ENCODE data around the gene KIR3DL1.
A peak's percentile ranks its signal among the peaks of the same experiment; 100 is the strongest.
"Not testable (repeated sequence)": the region's sequence is repeated elsewhere in the genome, so short reads cannot be mapped to it uniquely, and the experiment has no call there.

Gene KIR3DL1

GRCh38 chr19:54816251-54816650, at the start of gene KIR3DL1:
KIR3DL1 (plus strand) TSS chr19:54816468.
- H3K4me3 ChIP-seq (ENCODE audit: low read length), result not testable (repeated sequence)

- H3K4me3 ChIP-seq (ENCODE audit: low read length), result not testable (repeated sequence)
Measured at GRCh38 chr19:54769646-54770045, 46.6 kb upstream of the KIR3DL1 start, which contains the start of gene KIR2DL1. KIR2DL1 (plus strand) TSS chr19:54769793; CDS start chr19:54769851, 58 bp downstream.

GRCh38 chr19:54770511-54770910, 45.8 kb upstream of the KIR3DL1 start:
- H3K4me3 ChIP-seq (ENCODE audit: low read length), result not testable (repeated sequence)

- H3K4me3 ChIP-seq (ENCODE audit: low read length), result not testable (repeated sequence)
Measured at GRCh38 chr19:54771018-54771960, 45.0 kb upstream of the KIR3DL1 start.

- H3K4me3 ChIP-seq (ENCODE audit: low read length), result not testable (repeated sequence)
Measured at GRCh38 chr19:54772666-54773065, 43.6 kb upstream of the KIR3DL1 start.

GRCh38 chr19:54775095-54775815, 41.0 kb upstream of the KIR3DL1 start:
- not testable (repeated sequence) for H3K4me3 ChIP-seq (ENCODE audit: low read length)

GRCh38 chr19:54775830-54776229, 40.4 kb upstream of the KIR3DL1 start:
- H3K4me3 ChIP-seq (ENCODE audit: low read length), result not testable (repeated sequence)

GRCh38 chr19:54777851-54778250, 38.4 kb upstream of the KIR3DL1 start:
- not testable (repeated sequence) for H3K4me3 ChIP-seq (ENCODE audit: low read length)

GRCh38 chr19:54778896-54779295, 37.4 kb upstream of the KIR3DL1 start:
- not testable (repeated sequence) for H3K4me3 ChIP-seq (ENCODE audit: low read length)

GRCh38 chr19:54782916-54783315, 33.4 kb upstream of the KIR3DL1 start:
- H3K4me3 ChIP-seq (ENCODE audit: low read length), result not testable (repeated sequence)

- not testable (repeated sequence) for H3K4me3 ChIP-seq (ENCODE audit: low read length)
Measured at GRCh38 chr19:54786091-54786723, 30.1 kb upstream of the KIR3DL1 start.

GRCh38 chr19:54788154-54788553, 28.1 kb upstream of the KIR3DL1 start:
- not testable (repeated sequence) for H3K4me3 ChIP-seq (ENCODE audit: low read length)

GRCh38 chr19:54790711-54791110, 25.6 kb upstream of the KIR3DL1 start:
- H3K4me3 ChIP-seq (ENCODE audit: low read length), result no peak overlapping the region

GRCh38 chr19:54791476-54791875, 24.8 kb upstream of the KIR3DL1 start:
- TF ChIP-seq ZNF274 (IDR thresholded peaks at IDR 0.05; ENCODE audit: low read depth, low read length), result no peak
- H3K4me3 ChIP-seq (ENCODE audit: low read length), result no peak overlapping the region

More at GRCh38 chr19:54790711-54791110, 25.6 kb upstream of the KIR3DL1 start:
- no peak for TF ChIP-seq ZNF274 (IDR thresholded peaks at IDR 0.05; ENCODE audit: low read depth, low read length)

- TF ChIP-seq ZNF274 (IDR thresholded peaks at IDR 0.05; ENCODE audit: low read depth, low read length), result no peak
- H3K4me3 ChIP-seq (ENCODE audit: low read length), result peak overlapping the region; percentile 47; the same call in 1 of the 2 replicates
Measured at GRCh38 chr19:54792814-54793213, 23.5 kb upstream of the KIR3DL1 start.
